GM23338 (cell line): ENCODE measurements around the gene IFNE.

Experiments used
- EZH2 ChIP-seq: fragments of 200-600 bp; sonication (generic); IDR thresholded peaks from one replicate; pipeline ENCODE4 v1.8.0; 2017; ENCODE audit warnings: antibody characterized with exemption, mild to moderate bottlenecking, low read depth; ENCODE audit not compliant: unreplicated experiment
- EZH2phosphoT487 ChIP-seq: fragments of 200-600 bp; sonication (generic); IDR thresholded peaks from one replicate; pipeline ENCODE4 v1.8.1; 2018; ENCODE audit warnings: antibody characterized with exemption; ENCODE audit not compliant: unreplicated experiment
- POLR2AphosphoS5 ChIP-seq: IDR thresholded peaks from 2 replicates; pipeline ENCODE4 v1.6.1; 2016; ENCODE audit warnings: antibody characterized with exemption, low read depth
- TF ChIP-seq, protein P1 (sequence below), 2 experiments: fragments of 200-600 bp in 1 of 2; sonication (generic) in 1 of 2; conservative IDR thresholded peaks; 2 replicates each; pipeline versions ENCODE4 v1.5.1 to v1.6.1; 2016 to 2017; ENCODE audit warnings: antibody characterized with exemption in 2 of 2, low read depth in 2 of 2, mild to moderate bottlenecking in 2 of 2, moderate library complexity in 1 of 2

DNA sequence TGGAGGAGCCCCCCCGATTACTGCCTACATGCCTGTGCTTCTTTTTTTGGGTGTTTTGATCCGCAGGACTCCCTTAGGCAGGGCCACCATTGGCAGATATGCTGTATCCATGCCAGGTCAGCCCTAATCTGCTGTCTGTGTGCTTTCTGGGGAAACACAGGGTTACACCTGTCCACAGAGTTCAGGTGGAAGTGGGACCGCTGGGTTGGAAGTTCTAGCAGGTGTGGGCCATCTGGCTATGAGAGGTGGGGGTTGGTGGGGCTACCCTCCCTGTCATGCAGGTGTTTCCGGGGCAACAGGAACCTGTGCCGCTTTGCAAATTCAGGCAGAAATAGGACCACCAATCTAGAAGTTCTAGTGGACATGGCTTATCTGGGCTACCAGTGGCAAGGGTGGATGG lies 17.0 kb downstream of the IFNE start:
- TF ChIP-seq EZH2phosphoT487 (no peak), EZH2 (no peak), POLR2AphosphoS5 (no peak)
- TF ChIP-seq, protein P1, sequence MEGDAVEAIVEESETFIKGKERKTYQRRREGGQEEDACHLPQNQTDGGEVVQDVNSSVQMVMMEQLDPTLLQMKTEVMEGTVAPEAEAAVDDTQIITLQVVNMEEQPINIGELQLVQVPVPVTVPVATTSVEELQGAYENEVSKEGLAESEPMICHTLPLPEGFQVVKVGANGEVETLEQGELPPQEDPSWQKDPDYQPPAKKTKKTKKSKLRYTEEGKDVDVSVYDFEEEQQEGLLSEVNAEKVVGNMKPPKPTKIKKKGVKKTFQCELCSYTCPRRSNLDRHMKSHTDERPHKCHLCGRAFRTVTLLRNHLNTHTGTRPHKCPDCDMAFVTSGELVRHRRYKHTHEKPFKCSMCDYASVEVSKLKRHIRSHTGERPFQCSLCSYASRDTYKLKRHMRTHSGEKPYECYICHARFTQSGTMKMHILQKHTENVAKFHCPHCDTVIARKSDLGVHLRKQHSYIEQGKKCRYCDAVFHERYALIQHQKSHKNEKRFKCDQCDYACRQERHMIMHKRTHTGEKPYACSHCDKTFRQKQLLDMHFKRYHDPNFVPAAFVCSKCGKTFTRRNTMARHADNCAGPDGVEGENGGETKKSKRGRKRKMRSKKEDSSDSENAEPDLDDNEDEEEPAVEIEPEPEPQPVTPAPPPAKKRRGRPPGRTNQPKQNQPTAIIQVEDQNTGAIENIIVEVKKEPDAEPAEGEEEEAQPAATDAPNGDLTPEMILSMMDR (conservative IDR thresholded peaks at IDR 0.05; ENCODE audit: low read depth in 2 of 2) = no peak
